HG03045 (cell line): ENCODE results near the gene RRP9.
"Not testable (repeated sequence)": the region's sequence is repeated elsewhere in the genome, so short reads cannot be mapped to it uniquely, and the experiment has no call there.

ENCODE experiments used
- ATAC-seq: cut with Tn5 transposase; IDR thresholded peaks from one replicate; pipeline ENCODE4 v1.9.1; 2021; ENCODE audit warnings: mild to moderate bottlenecking, moderate library complexity; ENCODE audit not compliant: unreplicated experiment

RRP9 gene

GRCh38 chr3:51904034-51904823, 37.5 kb downstream of the RRP9 start:
- no peak for ATAC-seq

- not testable (repeated sequence) for ATAC-seq
These were observed 39.3 kb downstream of the RRP9 start for GRCh38 chr3:51902361-51902760.

GRCh38 chr3:51900043-51900442, 41.7 kb downstream of the RRP9 start:
- not testable (repeated sequence) for ATAC-seq

GRCh38 chr3:51897391-51897790, 44.3 kb downstream of the RRP9 start:
- ATAC-seq: no peak

GRCh38 chr3:51896607-51897305, 44.9 kb downstream of the RRP9 start:
- no peak for ATAC-seq

GRCh38 chr3:51894939-51895338, 46.8 kb downstream of the RRP9 start:
- no peak for ATAC-seq

GRCh38 chr3:51894391-51894790, 47.3 kb downstream of the RRP9 start:
- no peak for ATAC-seq

GRCh38 chr3:51891242-51892039, 50.3 kb downstream of the RRP9 start:
- no peak for ATAC-seq

GRCh38 chr3:51888463-51889105, 53.1 kb downstream of the RRP9 start:
- ATAC-seq: no peak

- no peak for ATAC-seq
These were observed 54.1 kb downstream of the RRP9 start for GRCh38 chr3:51887620-51888019.

- no peak for ATAC-seq
These were observed 55.3 kb downstream of the RRP9 start for GRCh38 chr3:51886447-51886846.
